ACC112 (cell line): ENCODE data around the gene CEP72.

Experiments
- H2AFZ ChIP-seq: fragments of 200-600 bp; sonication (generic); one replicate; pipeline ENCODE4 v1.6.0; 2017; ENCODE audit warnings: antibody characterized with exemption, low read length; ENCODE audit not compliant: unreplicated experiment
- H3K27ac ChIP-seq: fragments of 200-600 bp; sonication (generic); 2 replicates; pipeline ENCODE4 v1.5.1; 2014; ENCODE audit warnings: low read depth, mild to moderate bottlenecking, antibody characterized with exemption, low read length, moderate library complexity
- H3K27me3 ChIP-seq: fragments of 200-600 bp; sonication (generic); 2 replicates; pipeline ENCODE4 v1.6.1; 2014; ENCODE audit warnings: mild to moderate bottlenecking, antibody characterized with exemption, low read length, moderate library complexity, mixed read lengths; ENCODE audit not compliant: insufficient read depth
- H3K36me3 ChIP-seq: fragments of 200-600 bp; sonication (generic); 2 replicates; pipeline ENCODE4 v1.6.1; 2016; ENCODE audit warnings: mild to moderate bottlenecking, antibody characterized with exemption, low read length, moderate library complexity, mixed read lengths; ENCODE audit not compliant: insufficient read depth
- H3K4me1 ChIP-seq: fragments of 200-600 bp; sonication (generic); one replicate; pipeline ENCODE4 v1.6.1; 2016; ENCODE audit warnings: low read length, mixed read lengths; ENCODE audit not compliant: insufficient read depth, unreplicated experiment, control insufficient read depth
- H3K4me3 ChIP-seq: fragments of 200-600 bp; sonication (generic); 2 replicates; pipeline ENCODE4 v1.5.1; 2014; ENCODE audit warnings: mild to moderate bottlenecking, low read depth, low read length
- H3K79me2 ChIP-seq: fragments of 200-600 bp; sonication (generic); one replicate; pipeline ENCODE4 v1.6.0; 2016; ENCODE audit warnings: low read length; ENCODE audit not compliant: control insufficient read depth, unreplicated experiment, insufficient read depth

The CEP72 gene

GRCh38 chr5:638501-639252, 26.5 kb downstream of the CEP72 start:
- Histone ChIP-seq H3K4me1 (no peaks in the 10 kb centered on the region), H3K27me3 (no peaks in the 10 kb centered on the region), H2AFZ (no peak overlapping the region), H3K79me2 (no peaks in the 10 kb centered on the region), H3K4me3 (no peak overlapping the region), H3K27ac (no peak overlapping the region), H3K36me3 (peaks cover 7% of the 10 kb centered on the region; the same call in 1 of the 2 replicates)

- Histone ChIP-seq H3K79me2 (no peaks in the 10 kb centered on the region), H3K4me1 (no peaks in the 10 kb centered on the region), H3K27me3 (no peaks in the 10 kb centered on the region), H3K27ac (no peak overlapping the region), H3K36me3 (peaks cover 9% of the 10 kb centered on the region; the same call in 1 of the 2 replicates), H2AFZ (no peak overlapping the region), H3K4me3 (no peak overlapping the region)
Observed at GRCh38 chr5:639253-639530, 27.1 kb downstream of the CEP72 start.

- Histone ChIP-seq H3K79me2 (no peaks in the 10 kb centered on the region), H3K27me3 (no peaks in the 10 kb centered on the region), H3K27ac (no peak overlapping the region), H3K4me3 (no peak overlapping the region), H3K36me3 (peaks cover 14% of the 10 kb centered on the region; the same call in 1 of the 2 replicates), H3K4me1 (no peaks in the 10 kb centered on the region), H2AFZ (no peak overlapping the region)
Observed at GRCh38 chr5:639584-640213, 27.6 kb downstream of the CEP72 start.

- H3K4me1 ChIP-seq: no peaks in the 10 kb centered on the region
- peaks cover 22% of the 10 kb centered on the region; the same call in 1 of the 2 replicates for H3K36me3 ChIP-seq
- no peaks in the 10 kb centered on the region for H3K79me2 ChIP-seq
- H3K27me3 ChIP-seq: no peaks in the 10 kb centered on the region
- no peak overlapping the region for H3K4me3 ChIP-seq
- no peak overlapping the region for H3K27ac ChIP-seq
- no peak overlapping the region for H2AFZ ChIP-seq
Observed at GRCh38 chr5:640461-641330, 28.6 kb downstream of the CEP72 start.

GRCh38 chr5:641331-641765, 29.2 kb downstream of the CEP72 start:
- H3K79me2 ChIP-seq: no peaks in the 10 kb centered on the region
- H3K27ac ChIP-seq: no peak overlapping the region
- H3K27me3 ChIP-seq: no peaks in the 10 kb centered on the region
- H2AFZ ChIP-seq: no peak overlapping the region
- H3K4me3 ChIP-seq: no peak overlapping the region
- no peaks in the 10 kb centered on the region for H3K4me1 ChIP-seq
- peaks cover 26% of the 10 kb centered on the region for H3K36me3 ChIP-seq

GRCh38 chr5:642481-642880, 30.3 kb downstream of the CEP72 start:
- Histone ChIP-seq H3K27ac (no peak overlapping the region), H3K79me2 (no peaks in the 10 kb centered on the region), H3K4me3 (no peak overlapping the region), H3K36me3 (peaks cover 36% of the 10 kb centered on the region), H3K27me3 (no peaks in the 10 kb centered on the region), H2AFZ (no peak overlapping the region), H3K4me1 (no peaks in the 10 kb centered on the region)

GRCh38 chr5:643351-643801, 31.2 kb downstream of the CEP72 start:
- no peak overlapping the region for H3K27ac ChIP-seq
- peaks cover 44% of the 10 kb centered on the region for H3K36me3 ChIP-seq
- no peak overlapping the region for H2AFZ ChIP-seq
- H3K4me3 ChIP-seq: no peak overlapping the region
- H3K27me3 ChIP-seq: no peaks in the 10 kb centered on the region
- H3K4me1 ChIP-seq: no peaks in the 10 kb centered on the region
- no peaks in the 10 kb centered on the region for H3K79me2 ChIP-seq

- Histone ChIP-seq H3K4me3 (peak overlapping the region; percentile 61), H3K27ac (no peak overlapping the region), H2AFZ (no peak overlapping the region), H3K79me2 (no peaks in the 10 kb centered on the region), H3K4me1 (no peaks in the 10 kb centered on the region), H3K27me3 (no peaks in the 10 kb centered on the region), H3K36me3 (peaks cover 44% of the 10 kb centered on the region)
Observed at GRCh38 chr5:643811-644271, 31.7 kb downstream of the CEP72 start.

- Histone ChIP-seq H3K79me2 (no peaks in the 10 kb centered on the region), H3K27ac (no peak overlapping the region), H3K4me1 (no peaks in the 10 kb centered on the region), H3K36me3 (peaks cover 44% of the 10 kb centered on the region), H3K4me3 (peak overlapping the region; percentile 61), H3K27me3 (no peaks in the 10 kb centered on the region), H2AFZ (no peak overlapping the region)
Observed at GRCh38 chr5:644509-644908, 32.4 kb downstream of the CEP72 start.

- Histone ChIP-seq H3K27ac (no peak overlapping the region), H3K27me3 (no peaks in the 10 kb centered on the region), H3K4me3 (no peak overlapping the region), H3K79me2 (no peaks in the 10 kb centered on the region), H3K4me1 (no peaks in the 10 kb centered on the region), H3K36me3 (peaks cover 44% of the 10 kb centered on the region), H2AFZ (no peak overlapping the region)
Observed at GRCh38 chr5:644971-645370, 32.8 kb downstream of the CEP72 start.
